HG03442 (cell line): ENCODE results near the gene PRKN.

Experiments used
- ATAC-seq: cut with Tn5 transposase; IDR thresholded peaks from one replicate; pipeline ENCODE4 v1.9.1; 2021; ENCODE audit warnings: mild to moderate bottlenecking, moderate library complexity; ENCODE audit not compliant: unreplicated experiment

PRKN gene

GRCh38 chr6:161749576-161749975 is 978.0 kb downstream of the PRKN start:
- no peak for ATAC-seq

- ATAC-seq, result no peak
Measured at GRCh38 chr6:161748535-161749416, 978.8 kb downstream of the PRKN start.

- ATAC-seq, result no peak
Measured at GRCh38 chr6:161747506-161747905, 980.1 kb downstream of the PRKN start.

GRCh38 chr6:161745594-161746141 is 981.9 kb downstream of the PRKN start:
- no peak for ATAC-seq

- ATAC-seq, result no peak
Measured at GRCh38 chr6:161745128-161745527, 982.4 kb downstream of the PRKN start.

- no peak for ATAC-seq
Measured at GRCh38 chr6:161744211-161745067, 983.1 kb downstream of the PRKN start.

- ATAC-seq, result no peak
Measured at GRCh38 chr6:161743509-161744178, 983.9 kb downstream of the PRKN start.

- ATAC-seq, result no peak
Measured at GRCh38 chr6:161740486-161740885, 987.1 kb downstream of the PRKN start.

- no peak for ATAC-seq
Measured at GRCh38 chr6:161736781-161737292, 990.7 kb downstream of the PRKN start.

GRCh38 chr6:161736326-161736725 is 991.2 kb downstream of the PRKN start:
- no peak for ATAC-seq

GRCh38 chr6:161732594-161732993 is 995.0 kb downstream of the PRKN start:
- no peak for ATAC-seq

GRCh38 chr6:161727083-161727833 is 1000.3 kb downstream of the PRKN start:
- no peak for ATAC-seq

GRCh38 chr6:161722394-161722793 is 1005.2 kb downstream of the PRKN start:
- no peak for ATAC-seq

- ATAC-seq, result no peak
Measured at GRCh38 chr6:161721511-161721910, 1006.1 kb downstream of the PRKN start.

GRCh38 chr6:161716176-161716575 is 1011.4 kb downstream of the PRKN start:
- no peak for ATAC-seq

- no peak for ATAC-seq
Measured at GRCh38 chr6:161711938-161712337, 1015.6 kb downstream of the PRKN start.

- ATAC-seq, result no peak
Measured at GRCh38 chr6:161711515-161711914, 1016.1 kb downstream of the PRKN start.

- ATAC-seq, result no peak
Measured at GRCh38 chr6:161710698-161711097, 1016.9 kb downstream of the PRKN start.

- ATAC-seq, result no peak
Measured at GRCh38 chr6:161701056-161701455, 1026.5 kb downstream of the PRKN start.

GRCh38 chr6:161696801-161697200 is 1030.8 kb downstream of the PRKN start:
- no peak for ATAC-seq
